HG02981 (cell line): ENCODE results near the gene MS4A15.
"Not testable (repeated sequence)": the region's sequence is repeated elsewhere in the genome, so short reads cannot be mapped to it uniquely, and the experiment has no call there.

Experiments
- ATAC-seq: cut with Tn5 transposase; IDR thresholded peaks from one replicate; pipeline ENCODE4 v1.9.1; 2021; ENCODE audit warnings: mild to moderate bottlenecking, moderate library complexity; ENCODE audit not compliant: unreplicated experiment

MS4A15 gene

GRCh38 chr11:60798631-60799030 is 42.0 kb downstream of the MS4A15 start:
- no peak for ATAC-seq

GRCh38 chr11:60801194-60801593 is 44.5 kb downstream of the MS4A15 start:
- ATAC-seq = no peak

- no peak for ATAC-seq
These were observed 46.7 kb downstream of the MS4A15 start for GRCh38 chr11:60803273-60803936.

- no peak for ATAC-seq
These were observed 52.6 kb downstream of the MS4A15 start for GRCh38 chr11:60809249-60809648.

GRCh38 chr11:60809691-60810090 is 53.0 kb downstream of the MS4A15 start:
- ATAC-seq = no peak

GRCh38 chr11:60810151-60810550 is 53.5 kb downstream of the MS4A15 start:
- ATAC-seq = no peak

GRCh38 chr11:60810569-60810968 is 53.9 kb downstream of the MS4A15 start:
- no peak for ATAC-seq

GRCh38 chr11:60813324-60813723 is 56.7 kb downstream of the MS4A15 start:
- no peak for ATAC-seq

- ATAC-seq = no peak
These were observed 57.4 kb downstream of the MS4A15 start for GRCh38 chr11:60814112-60814511.

GRCh38 chr11:60816590-60817157 is 60.0 kb downstream of the MS4A15 start:
- no peak for ATAC-seq

- no peak for ATAC-seq
These were observed 61.4 kb downstream of the MS4A15 start for GRCh38 chr11:60818057-60818456.

- ATAC-seq = no peak
These were observed 65.3 kb downstream of the MS4A15 start for GRCh38 chr11:60821827-60822599.

- not testable (repeated sequence) for ATAC-seq
These were observed 67.2 kb downstream of the MS4A15 start for GRCh38 chr11:60823745-60824306.

GRCh38 chr11:60825118-60825517 is 68.5 kb downstream of the MS4A15 start:
- no peak for ATAC-seq

GRCh38 chr11:60825790-60826189 is 69.1 kb downstream of the MS4A15 start:
- no peak for ATAC-seq
